BJ (cell line): Measurements from ENCODE around the gene DERL3. TPM values are rescaled to one million over a fixed set of nuclear protein-coding genes. Genes with fewer than 3 reads are reported as not detected.

ENCODE experiments used
- CTCF ChIA-PET: fragments of 350-600 bp; formaldehyde crosslinking; extraction: SDS; loops from one replicate; lab custom pipeline; 2021; ENCODE audit warnings: antibody characterized with exemption, inconsistent platforms; lab: Yijun Ruan, JAX
- POLR2A ChIA-PET: fragments of 300-600 bp; sonication (Branson Sonifier 250); formaldehyde crosslinking; extraction: SDS; loops from one replicate; lab custom pipeline; 2021; ENCODE audit warnings: antibody characterized with exemption; lab: Charles Lee
- DNase-seq: peaks from one replicate; pipeline ENCODE4 v3.0.0-alpha.2; 2011; ENCODE audit warnings: low read depth
- H3K27me3 ChIP-seq: 2 replicates; pipeline ENCODE4 v1.6.0; 2011; ENCODE audit warnings: low read length; ENCODE audit not compliant: control insufficient read depth, insufficient read depth
- H3K36me3 ChIP-seq: 2 replicates; pipeline ENCODE4 v1.5.1; 2011; ENCODE audit warnings: low read length; ENCODE audit not compliant: control insufficient read depth, insufficient read depth
- H3K4me3 ChIP-seq: 2 replicates; pipeline ENCODE4 v1.5.1; 2011; ENCODE audit warnings: low read depth, mild to moderate bottlenecking, control low read depth, low read length
- CTCF ChIP-seq: IDR thresholded peaks from 2 replicates; pipeline ENCODE4 v1.5.1; 2011; ENCODE audit warnings: low read depth, mild to moderate bottlenecking, control low read depth, inconsistent platforms, low read length, moderate library complexity; ENCODE audit not compliant: insufficient read depth
- polyA plus RNA-seq: library from polyadenylated mRNA; depleted of rRNA; stranded (reverse); fragments of >200 nt; gene quantifications from 2 replicates; pipeline ENCODE4 v1.2.3, GENCODE V29; 2011

DERL3 gene
- polyA plus RNA-seq, 1 experiment = 0.71 TPM

DNA sequence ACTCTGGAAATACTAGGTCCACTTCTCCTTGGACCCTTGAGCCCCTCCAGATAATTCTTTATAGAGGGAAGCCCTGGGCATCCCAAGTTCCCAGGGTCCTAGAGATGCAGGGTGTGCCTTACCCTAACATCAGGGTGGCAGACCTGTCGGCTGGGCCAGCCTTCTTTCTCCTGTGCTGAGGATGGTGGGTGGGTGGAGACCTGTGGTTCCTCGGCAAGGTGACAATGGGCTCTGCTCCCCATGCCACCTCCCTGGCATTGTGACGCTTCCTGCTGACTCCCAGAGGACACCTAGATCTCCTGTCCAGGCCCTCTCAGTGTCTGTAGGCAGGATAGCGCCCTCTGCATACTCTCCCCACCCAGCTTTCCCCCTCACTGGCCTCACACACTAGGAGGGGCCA, 3.8 kb upstream of the DERL3 start:
- H3K36me3 ChIP-seq = no peaks in the 10 kb centered on the region
- POLR2A ChIA-PET = no interaction called here
- H3K4me3 ChIP-seq = no peak overlapping the region
- CTCF ChIA-PET = interaction anchor here (11.1 kb wide), 1 partner anchor 73 kb away, joined by 272 read pairs; the partner anchor contains the start of genes C22orf15, CHCHD10 and MMP11
- peaks cover 2% of the 10 kb centered on the region; the same call in 1 of the 2 replicates for H3K27me3 ChIP-seq
- DNase-seq = no peak
- TF ChIP-seq CTCF = no peak

- ChIA-PET CTCF (no interaction called here), POLR2A (no interaction called here)
- H3K36me3 ChIP-seq = no peaks in the 10 kb centered on the region; the same call in 1 of the 2 replicates
- H3K4me3 ChIP-seq = no peak overlapping the region
- no peak for DNase-seq
- peaks cover 2% of the 10 kb centered on the region; the same call in 1 of the 2 replicates for H3K27me3 ChIP-seq
- no peak for TF ChIP-seq CTCF
These were observed 3.1 kb upstream of the DERL3 start for GRCh38 chr22:23841736-23842445.

DNA sequence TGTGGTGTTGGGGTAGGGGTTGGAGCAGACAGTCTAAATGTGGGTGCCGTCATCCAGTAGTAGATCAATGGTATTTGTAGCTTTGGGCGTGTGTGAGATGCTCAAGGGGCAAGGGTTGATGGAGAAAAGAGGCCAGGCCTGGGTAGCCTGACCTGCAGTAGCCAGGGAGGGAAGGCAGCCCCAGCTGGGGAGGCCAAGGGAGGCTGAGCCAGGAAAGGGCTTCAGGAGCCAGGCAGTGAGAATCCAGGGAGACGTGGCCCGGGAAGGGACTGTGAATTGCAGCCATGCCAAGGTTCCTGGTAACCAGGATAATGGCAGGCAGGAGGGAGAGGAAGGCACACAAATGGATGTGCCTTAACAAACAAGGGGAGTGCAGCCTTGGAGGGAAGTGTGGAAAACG, 2.5 kb upstream of the DERL3 start:
- CTCF ChIA-PET = no interaction called here
- no peak for TF ChIP-seq CTCF
- H3K36me3 ChIP-seq = peaks cover 2% of the 10 kb centered on the region
- POLR2A ChIA-PET = no interaction called here
- DNase-seq = no peak
- H3K4me3 ChIP-seq = no peak overlapping the region
- peaks cover 2% of the 10 kb centered on the region; the same call in 1 of the 2 replicates for H3K27me3 ChIP-seq

GRCh38 chr22:23840026-23840425, 1.2 kb upstream of the DERL3 start:
- H3K4me3 ChIP-seq = no peak overlapping the region
- H3K36me3 ChIP-seq = peaks cover 6% of the 10 kb centered on the region
- CTCF ChIA-PET = no interaction called here
- no peak for TF ChIP-seq CTCF
- POLR2A ChIA-PET = no interaction called here
- H3K27me3 ChIP-seq = peaks cover 2% of the 10 kb centered on the region; the same call in 1 of the 2 replicates
- DNase-seq = no peak

DNA sequence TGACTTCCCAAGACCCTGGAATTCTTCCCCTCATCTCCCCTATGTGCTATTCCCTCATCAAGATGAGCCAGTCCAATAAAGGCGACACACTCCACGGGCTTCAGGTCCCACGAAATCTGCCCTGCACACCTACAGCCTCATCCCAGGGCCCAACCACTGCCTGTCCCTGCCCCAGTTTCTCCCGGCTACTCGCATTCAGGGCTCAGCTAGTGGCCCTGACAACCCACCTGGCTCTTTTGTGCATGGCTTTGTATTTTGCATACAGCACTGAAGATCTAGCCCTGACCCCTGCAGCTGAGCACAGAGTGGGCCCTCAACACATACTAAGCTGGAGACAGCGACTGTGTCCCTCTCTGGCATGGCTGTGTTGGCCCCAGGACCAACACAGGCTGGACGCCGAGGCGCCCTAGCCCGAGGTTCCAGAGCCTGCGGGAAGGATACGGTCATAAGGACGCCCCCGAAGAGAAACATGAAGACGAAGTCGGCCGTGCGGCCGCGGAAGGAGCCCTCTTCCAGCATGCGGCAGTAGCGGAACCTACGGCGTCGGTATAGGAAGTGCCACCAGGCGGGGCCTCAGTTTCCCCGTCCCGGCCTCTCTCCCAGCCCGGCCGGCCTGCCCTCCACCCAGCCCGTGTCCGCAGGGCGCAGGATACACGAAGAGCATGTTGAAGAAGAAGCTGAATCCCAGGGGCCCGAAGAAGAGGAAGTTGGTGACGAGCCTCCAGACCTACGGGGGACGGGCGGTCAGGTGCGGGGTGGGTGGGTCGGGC, 710 bp downstream of the DERL3 start:
- Histone ChIP-seq H3K4me3 (no peak overlapping the region), H3K27me3 (peaks cover 2% of the 10 kb centered on the region; the same call in 1 of the 2 replicates), H3K36me3 (peaks cover 17% of the 10 kb centered on the region)
- DNase-seq = no peak
- ChIA-PET POLR2A (no interaction called here), CTCF (interaction anchor here (0.9 kb wide), 1 partner anchor 61 kb away, joined by 3 read pairs; no protein-coding TSS in a partner anchor)
- no peak for TF ChIP-seq CTCF
